CD4-positive, alpha-beta memory T cell (primary cell): Measurements from ENCODE around the gene HNRNPA0. TPM values are rescaled to one million over a fixed set of nuclear protein-coding genes. Genes with fewer than 3 reads are reported as not detected.

Experiments
- CTCF ChIA-PET: fragments of 350-600 bp; sonication (Branson Sonifier 250); formaldehyde crosslinking; loops from one replicate; lab custom pipeline; 2021; ENCODE audit warnings: inconsistent platforms; ENCODE audit not compliant: partially characterized antibody; lab: Charles Lee
- POLR2A ChIA-PET: fragments of 350-600 bp; sonication (Branson Sonifier 250); formaldehyde crosslinking; loops from one replicate; lab custom pipeline; 2021; ENCODE audit not compliant: partially characterized antibody; lab: Charles Lee
- DNase-seq, 5 donors: peaks; one replicate each; pipeline versions ENCODE4 v3.0.0 to v3.0.0-alpha.2; 2020 to 2022; ENCODE audit warnings: mixed read lengths in 1 of 5
- H3K27ac ChIP-seq: one replicate; pipeline ENCODE4 v1.7.0; 2013; ENCODE audit warnings: low read depth, low read length
- H3K27me3 ChIP-seq: 2 replicates; pipeline ENCODE4 v1.7.0; 2013; ENCODE audit warnings: mild to moderate bottlenecking, low read length, moderate library complexity; ENCODE audit not compliant: insufficient read depth
- H3K36me3 ChIP-seq: 2 replicates; pipeline ENCODE4 v1.7.0; 2013; ENCODE audit warnings: mild to moderate bottlenecking, low read length, moderate library complexity; ENCODE audit not compliant: insufficient read depth
- H3K4me1 ChIP-seq: 2 replicates; pipeline ENCODE4 v1.7.0; 2013; ENCODE audit warnings: mild to moderate bottlenecking, low read length, moderate library complexity; ENCODE audit not compliant: insufficient read depth
- H3K4me3 ChIP-seq, 2 donors: one replicate each; pipeline ENCODE4 v1.7.0; 2013; ENCODE audit warnings: low read length in 2 of 2, mild to moderate bottlenecking in 1 of 2
- H3K9me3 ChIP-seq, 2 donors: one replicate each; pipeline ENCODE4 v1.7.0; 2013; ENCODE audit warnings: low read length in 2 of 2, control low read depth in 1 of 2; ENCODE audit not compliant: control insufficient read depth in 1 of 2
- H3K27ac Mint-ChIP-seq, 7 donors: one replicate each; pipeline ENCODE4 v1.8.0; 2020 to 2021; ENCODE audit warnings: mixed read lengths in 7 of 7, mild to moderate bottlenecking in 6 of 7, inconsistent platforms in 3 of 7, moderate library complexity in 3 of 7
- H3K27me3 Mint-ChIP-seq, 2 donors: one replicate each; pipeline ENCODE4 v1.8.0; 2020 to 2021; ENCODE audit warnings: mixed read lengths in 2 of 2
- H3K36me3 Mint-ChIP-seq, 2 donors: one replicate each; pipeline ENCODE4 v1.8.0; 2020 to 2021; ENCODE audit warnings: mixed read lengths in 2 of 2, inconsistent platforms in 1 of 2, mild to moderate bottlenecking in 1 of 2
- H3K4me1 Mint-ChIP-seq, 4 donors: one replicate each; pipeline ENCODE4 v1.8.0; 2020 to 2021; ENCODE audit warnings: mixed read lengths in 4 of 4, mild to moderate bottlenecking in 1 of 4
- H3K4me3 Mint-ChIP-seq, 8 donors: one replicate each; pipeline ENCODE4 v1.8.0; 2020 to 2021; ENCODE audit warnings: mixed read lengths in 8 of 8, mild to moderate bottlenecking in 7 of 8, moderate library complexity in 6 of 8, inconsistent platforms in 3 of 8
- H3K9me3 Mint-ChIP-seq, 8 donors: one replicate each; pipeline ENCODE4 v1.8.0; 2020 to 2021; ENCODE audit warnings: mixed read lengths in 8 of 8, mild to moderate bottlenecking in 5 of 8, inconsistent platforms in 3 of 8, moderate library complexity in 1 of 8
- intact Hi-C: fragments of 100-400 bp; cut with micrococcal nuclease; formaldehyde crosslinking; loops from one replicate; pipeline ENCODE4 v1.15.1; 2023
- polyA plus RNA-seq, 2 donors: library from polyadenylated mRNA; unstranded; fragments of 300-500 nt; fragmentation: Illumina TruSeq; gene quantifications; one replicate each; pipeline ENCODE4 v1.2.3, GENCODE V29; 2021
- total RNA-seq, 2 experiments: library from RNA; stranded (reverse); gene quantifications; one replicate each; pipeline ENCODE4 v1.2.3, GENCODE V29; 2021

HNRNPA0 gene
- total and polyA plus RNA-seq, 4 experiments from 2014 or later, result 8.6 to 30.7 (median 24.9) TPM

DNA sequence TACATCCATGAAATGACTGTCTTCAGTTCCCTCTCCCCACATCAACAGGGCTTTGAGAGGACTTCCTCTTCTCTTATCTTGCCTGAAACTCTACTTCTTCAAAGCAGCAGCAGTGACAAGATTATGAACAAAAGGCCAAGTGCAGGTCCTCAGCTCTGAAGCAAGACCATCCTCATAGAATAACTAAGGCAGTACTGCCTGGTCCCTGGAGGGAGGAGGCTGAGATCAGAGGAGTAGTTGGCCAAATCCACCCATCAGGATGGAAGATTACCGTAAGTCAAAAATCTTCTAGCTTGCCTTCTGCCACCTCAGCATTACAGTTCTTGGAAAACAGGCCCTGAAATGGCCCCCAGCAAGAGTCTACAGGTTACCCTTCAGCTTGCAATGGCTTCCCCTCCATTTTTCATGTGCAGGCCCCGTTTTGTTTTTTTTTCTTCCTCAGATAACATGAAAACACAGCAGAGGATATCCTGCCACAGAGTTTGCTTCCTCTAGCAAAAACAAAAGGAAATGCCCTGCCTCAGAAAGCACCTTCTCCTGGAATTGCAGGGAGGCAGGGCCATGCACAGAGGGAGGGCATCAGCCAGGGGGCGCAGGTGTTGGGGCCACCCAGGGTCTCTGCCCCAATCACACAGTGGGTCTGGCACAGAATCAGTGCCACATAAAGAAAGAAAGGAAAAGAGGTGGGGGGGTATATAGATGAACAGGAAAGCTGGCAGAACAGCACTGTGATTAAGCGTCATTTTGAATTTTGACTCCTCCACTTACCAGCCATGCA lies 58.3 kb downstream of the HNRNPA0 start:
- ChIA-PET CTCF (interaction anchor here (0.7 to 11.4 kb wide), 13 partner anchors 10 to 83 kb away, joined by 3 to 186 read pairs (median 7); partner anchors contain the start of genes HNRNPA0 and KLHL3), POLR2A (interaction anchor here (0.7 to 6.6 kb wide), 15 partner anchors 10 to 743 kb away, joined by 3 to 64 read pairs (median 4); partner anchors contain the start of genes HNRNPA0, KLHL3 and REEP2)
- peaks cover 22 to 29% of the 10 kb centered on the region in 2 donors for H3K36me3 Mint-ChIP-seq
- H3K27ac Mint-ChIP-seq, result peak overlapping the region; percentile 86 to 96 (median 92)
- Histone ChIP-seq H3K27me3 (no peaks in the 10 kb centered on the region), H3K27ac (peak overlapping the region; percentile 4), H3K9me3 (no peaks in the 10 kb centered on the region), H3K36me3 (no peaks in the 10 kb centered on the region), H3K4me1 (peaks cover 47% of the 10 kb centered on the region), H3K4me3 (peak overlapping the region in 1 of 2 donors; percentile 9)
- peaks cover 0 to 2% (median 0%) of the 10 kb centered on the region in 8 donors for H3K9me3 Mint-ChIP-seq
- intact Hi-C loops, result loop anchor here (1.0 to 2.0 kb wide), 2 partner anchors 35 to 39 kb away; no protein-coding TSS in a partner anchor
- H3K4me3 Mint-ChIP-seq, result peak overlapping the region; percentile 69 to 89 (median 81)
- H3K27me3 Mint-ChIP-seq, result no peaks in the 10 kb centered on the region
- DNase-seq, result peak; percentile 42 to 66 (median 52)
- peaks cover 34 to 68% (median 56%) of the 10 kb centered on the region in 4 donors for H3K4me1 Mint-ChIP-seq

Other genes with a start within 250 kb of the HNRNPA0 start
- gene KLHL3, start 18.3 kb downstream of the HNRNPA0 start, total RNA-seq, result 10 to 100 TPM; 22.0 to 25.9 TPM
- 1 to 10 TPM; 2.2 to 3.1 TPM for gene KLHL3, start 18.3 kb downstream of the HNRNPA0 start, polyA plus RNA-seq
- not detected for gene MYOT, start 113.5 kb upstream of the HNRNPA0 start, total RNA-seq
- gene MYOT, start 113.5 kb upstream of the HNRNPA0 start, polyA plus RNA-seq, result under 1 TPM in 1 of 2 donors, not detected in 1; 0.23 TPM
- gene PKD2L2, start 135.1 kb upstream of the HNRNPA0 start, total RNA-seq, result not detected
- gene PKD2L2, start 135.1 kb upstream of the HNRNPA0 start, polyA plus RNA-seq, result under 1 TPM; 0.22 to 0.43 TPM